ENCODE results near the gene MYO16.
A peak's percentile ranks its signal among the peaks of the same experiment; 100 is the strongest.

MYO16 gene

GRCh38 chr13:108812165-108812564 lies 182.8 kb downstream of the MYO16 start:
- DNase-seq, result no peak

- DNase-seq, result no peak
Observed at GRCh38 chr13:108812661-108813060, 183.2 kb downstream of the MYO16 start.

GRCh38 chr13:108813587-108814170 lies 184.3 kb downstream of the MYO16 start:
- no peak for DNase-seq

- DNase-seq, result no peak
Observed at GRCh38 chr13:108816375-108816774, 187.0 kb downstream of the MYO16 start.

GRCh38 chr13:108827646-108828045 lies 198.2 kb downstream of the MYO16 start:
- no peak for DNase-seq

GRCh38 chr13:108828086-108828815 lies 198.8 kb downstream of the MYO16 start:
- no peak for DNase-seq

- no peak for DNase-seq
Observed at GRCh38 chr13:108830916-108831315, 201.5 kb downstream of the MYO16 start.

- DNase-seq, result no peak
Observed at GRCh38 chr13:108833531-108833930, 204.1 kb downstream of the MYO16 start.

- no peak for DNase-seq
Observed at GRCh38 chr13:108834193-108834592, 204.8 kb downstream of the MYO16 start.

- DNase-seq, result no peak
Observed at GRCh38 chr13:108835083-108835482, 205.7 kb downstream of the MYO16 start.

- DNase-seq, result no peak
Observed at GRCh38 chr13:108850691-108851090, 221.3 kb downstream of the MYO16 start.

- DNase-seq, result no peak
Observed at GRCh38 chr13:108851660-108852059, 222.2 kb downstream of the MYO16 start.

- DNase-seq, result no peak
Observed at GRCh38 chr13:108853031-108853430, 223.6 kb downstream of the MYO16 start.

GRCh38 chr13:108855737-108856387 lies 226.5 kb downstream of the MYO16 start:
- DNase-seq, result no peak

GRCh38 chr13:108858676-108859075 lies 229.3 kb downstream of the MYO16 start:
- DNase-seq, result no peak

- no peak for DNase-seq
Observed at GRCh38 chr13:108859197-108860012, 230.0 kb downstream of the MYO16 start.

- DNase-seq, result no peak
Observed at GRCh38 chr13:108860418-108860817, 231.0 kb downstream of the MYO16 start.

- DNase-seq, result no peak
Observed at GRCh38 chr13:108877300-108877699, 247.9 kb downstream of the MYO16 start.

GRCh38 chr13:108878732-108879131 lies 249.3 kb downstream of the MYO16 start:
- no peak for DNase-seq

GRCh38 chr13:108889324-108889984 lies 260.0 kb downstream of the MYO16 start:
- no peak for DNase-seq

- DNase-seq, result peak in 3 of 4 experiments; percentile 56 to 70 (median 63)
Observed at GRCh38 chr13:108895220-108895704, 265.9 kb downstream of the MYO16 start.

GRCh38 chr13:108897955-108898354 lies 268.5 kb downstream of the MYO16 start:
- peak; percentile 13 to 51 (median 38) for DNase-seq

All from suppressor macrophage (primary cell).